ENCODE results near the gene SHROOM3. TPM values are rescaled to one million over a fixed set of nuclear protein-coding genes. Genes with fewer than 3 reads are reported as not detected.

Gene SHROOM3
- total RNA-seq, 1 donor from 2014 or later = 0.55 TPM

DNA sequence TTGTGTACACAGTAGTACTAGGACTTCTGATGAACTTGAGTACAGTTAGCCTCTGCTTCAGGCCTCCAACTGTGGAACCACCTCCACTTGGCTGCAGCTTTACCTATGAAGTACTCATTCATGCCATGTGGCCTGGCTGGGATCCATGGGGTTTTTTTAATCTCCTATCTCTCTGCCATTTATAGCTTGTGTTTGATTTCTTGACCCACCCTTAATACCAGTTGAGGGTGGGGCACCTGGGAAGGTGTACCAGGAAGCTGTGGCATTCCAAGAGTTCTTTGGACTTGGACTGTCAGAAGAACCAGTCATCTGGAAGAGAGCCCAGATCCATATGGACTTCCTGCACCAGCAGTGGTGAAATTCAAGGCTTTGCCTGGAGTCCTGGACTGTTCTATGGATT, 230.1 kb downstream of the SHROOM3 start:
- DNase-seq (no peak), ATAC-seq (ENCODE audit: low read depth) (no peak)
- CTCF ChIA-PET = no interaction called here
- TF ChIP-seq CTCF (IDR thresholded peaks at IDR 0.05) = no peak
- intact Hi-C loops (cut with micrococcal nuclease) = no loop called here
- Mint-ChIP-seq H3K27me3 (no peaks in the 10 kb centered on the region), H3K4me3 (no peak overlapping the region), H3K27ac (no peak overlapping the region), H3K9me3 (no peaks in the 10 kb centered on the region), H3K4me1 (no peaks in the 10 kb centered on the region), H3K36me3 (ENCODE audit: low read depth) (no peaks in the 10 kb centered on the region)
- POLR2A ChIA-PET = no interaction called here

- ChIA-PET CTCF (no interaction called here), POLR2A (no interaction called here)
- DNase-seq = no peak
- no peaks in the 10 kb centered on the region for H3K27me3 Mint-ChIP-seq
- H3K9me3 Mint-ChIP-seq = no peaks in the 10 kb centered on the region
- ATAC-seq (ENCODE audit: low read depth) = no peak
- H3K36me3 Mint-ChIP-seq (ENCODE audit: low read depth) = no peaks in the 10 kb centered on the region
- no peaks in the 10 kb centered on the region for H3K4me1 Mint-ChIP-seq
- intact Hi-C loops (cut with micrococcal nuclease) = no loop called here
- H3K27ac Mint-ChIP-seq = no peak overlapping the region
- no peak overlapping the region for H3K4me3 Mint-ChIP-seq
- TF ChIP-seq CTCF (IDR thresholded peaks at IDR 0.05) = no peak
Measured at GRCh38 chr4:76665721-76666120, 230.7 kb downstream of the SHROOM3 start.

GRCh38 chr4:76666944-76667532, 232.0 kb downstream of the SHROOM3 start:
- TF ChIP-seq CTCF (IDR thresholded peaks at IDR 0.05) = no peak
- H3K36me3 Mint-ChIP-seq (ENCODE audit: low read depth) = no peaks in the 10 kb centered on the region
- ChIA-PET CTCF (no interaction called here), POLR2A (no interaction called here)
- no peaks in the 10 kb centered on the region for H3K9me3 Mint-ChIP-seq
- no peak for ATAC-seq (ENCODE audit: low read depth)
- H3K27me3 Mint-ChIP-seq = no peaks in the 10 kb centered on the region
- intact Hi-C loops (cut with micrococcal nuclease) = no loop called here
- no peak overlapping the region for H3K27ac Mint-ChIP-seq
- no peak for DNase-seq
- no peaks in the 10 kb centered on the region for H3K4me1 Mint-ChIP-seq
- no peak overlapping the region for H3K4me3 Mint-ChIP-seq

GRCh38 chr4:76670631-76671030, 235.6 kb downstream of the SHROOM3 start:
- ATAC-seq (ENCODE audit: low read depth) (no peak), DNase-seq (no peak)
- Mint-ChIP-seq H3K9me3 (no peaks in the 10 kb centered on the region), H3K4me3 (no peak overlapping the region), H3K4me1 (no peaks in the 10 kb centered on the region), H3K27ac (no peak overlapping the region), H3K36me3 (ENCODE audit: low read depth) (no peaks in the 10 kb centered on the region), H3K27me3 (peaks cover 9% of the 10 kb centered on the region)
- ChIA-PET POLR2A (no interaction called here), CTCF (no interaction called here)
- intact Hi-C loops (cut with micrococcal nuclease) = no loop called here
- no peak for TF ChIP-seq CTCF (IDR thresholded peaks at IDR 0.05)

GRCh38 chr4:76673362-76673761, 238.3 kb downstream of the SHROOM3 start:
- DNase-seq = no peak
- H3K27me3 Mint-ChIP-seq = peaks cover 12% of the 10 kb centered on the region
- intact Hi-C loops (cut with micrococcal nuclease) = no loop called here
- no peaks in the 10 kb centered on the region for H3K36me3 Mint-ChIP-seq (ENCODE audit: low read depth)
- H3K4me1 Mint-ChIP-seq = no peaks in the 10 kb centered on the region
- no peak overlapping the region for H3K27ac Mint-ChIP-seq
- ATAC-seq (ENCODE audit: low read depth) = no peak
- H3K4me3 Mint-ChIP-seq = no peak overlapping the region
- ChIA-PET CTCF (no interaction called here), POLR2A (no interaction called here)
- H3K9me3 Mint-ChIP-seq = no peaks in the 10 kb centered on the region
- TF ChIP-seq CTCF (IDR thresholded peaks at IDR 0.05) = no peak

Measured in activated B cell treated with CpG ODN at 0.5 μM for 24 hours (primary cell).